Prostate gland (tissue), 2 donors: ENCODE data around the gene SELENOW. TPM values are rescaled to one million over a fixed set of nuclear protein-coding genes. Genes with fewer than 3 reads are reported as not detected.

Experiments used
- DNase-seq: peaks from one replicate; pipeline ENCODE4 v3.0.0-alpha.2; 2019; ENCODE audit warnings: low spot score
- H3K27ac ChIP-seq, 2 donors: fragments of 200-600 bp; sonication (generic); 2 replicates each; pipeline ENCODE4 v1.5.1; 2017 to 2019
- H3K27me3 ChIP-seq: fragments of 200-600 bp; sonication (generic); replicated peaks from 2 replicates; pipeline ENCODE4 v1.5.1; 2019; ENCODE audit not compliant: insufficient read depth
- H3K36me3 ChIP-seq, 2 donors: fragments of 200-600 bp; sonication (generic); 1 replicate in 1 of 2; 2 replicates in 1 of 2; pipeline versions ENCODE4 v1.5.1 to v1.8.1; 2017 to 2019
- H3K4me1 ChIP-seq: fragments of 200-600 bp; sonication (generic); replicated peaks from 2 replicates; pipeline ENCODE4 v1.5.1; 2019
- H3K4me3 ChIP-seq, 2 donors: fragments of 200-600 bp; sonication (generic); 2 replicates each; pipeline ENCODE4 v1.5.1; 2017 to 2019
- H3K9me3 ChIP-seq: fragments of 200-600 bp; sonication (generic); 2 replicates; pipeline ENCODE4 v1.5.1; 2017
- POLR2A ChIP-seq: fragments of 450-650 bp; IDR thresholded peaks from one replicate; pipeline ENCODE4 v1.6.1; 2016; ENCODE audit warnings: antibody characterized with exemption, mild to moderate bottlenecking
- POLR2AphosphoS5 ChIP-seq: sonication (generic); formaldehyde crosslinking; IDR thresholded peaks from one replicate; pipeline ENCODE4 v1.6.1; 2017; ENCODE audit warnings: antibody characterized with exemption
- WGBS: methylation state at CpG from one replicate; pipeline ENCODE4 v1.1.5; 2018; 5-methylcytosine and 5-hydroxymethylcytosine counted together
- intact Hi-C: fragments of 100-400 bp; cut with DNase I; formaldehyde crosslinking; loops from one replicate; pipeline ENCODE4 v1.14.2; 2022
- total RNA-seq, 2 donors: library from RNA; depleted of rRNA; stranded (reverse); fragments of >200 nt; gene quantifications; one replicate each; pipeline ENCODE4 v1.1.0, GENCODE V29; 2016
- TF ChIP-seq, protein P1 (sequence below), 4 experiments: fragments of 200-600 bp in 2 of 4; fragments of 450-650 bp in 2 of 4; sonication (generic) in 2 of 4; IDR thresholded peaks; 1 replicate in 3 of 4; 2 replicates in 1 of 4; pipeline ENCODE4 v1.5.1; 2016 to 2019; ENCODE audit warnings: antibody characterized with exemption in 4 of 4, mild to moderate bottlenecking in 2 of 4, moderate library complexity in 2 of 4

SELENOW gene
- 100 to 1,000 TPM; 301 to 565 TPM for total RNA-seq

DNA sequence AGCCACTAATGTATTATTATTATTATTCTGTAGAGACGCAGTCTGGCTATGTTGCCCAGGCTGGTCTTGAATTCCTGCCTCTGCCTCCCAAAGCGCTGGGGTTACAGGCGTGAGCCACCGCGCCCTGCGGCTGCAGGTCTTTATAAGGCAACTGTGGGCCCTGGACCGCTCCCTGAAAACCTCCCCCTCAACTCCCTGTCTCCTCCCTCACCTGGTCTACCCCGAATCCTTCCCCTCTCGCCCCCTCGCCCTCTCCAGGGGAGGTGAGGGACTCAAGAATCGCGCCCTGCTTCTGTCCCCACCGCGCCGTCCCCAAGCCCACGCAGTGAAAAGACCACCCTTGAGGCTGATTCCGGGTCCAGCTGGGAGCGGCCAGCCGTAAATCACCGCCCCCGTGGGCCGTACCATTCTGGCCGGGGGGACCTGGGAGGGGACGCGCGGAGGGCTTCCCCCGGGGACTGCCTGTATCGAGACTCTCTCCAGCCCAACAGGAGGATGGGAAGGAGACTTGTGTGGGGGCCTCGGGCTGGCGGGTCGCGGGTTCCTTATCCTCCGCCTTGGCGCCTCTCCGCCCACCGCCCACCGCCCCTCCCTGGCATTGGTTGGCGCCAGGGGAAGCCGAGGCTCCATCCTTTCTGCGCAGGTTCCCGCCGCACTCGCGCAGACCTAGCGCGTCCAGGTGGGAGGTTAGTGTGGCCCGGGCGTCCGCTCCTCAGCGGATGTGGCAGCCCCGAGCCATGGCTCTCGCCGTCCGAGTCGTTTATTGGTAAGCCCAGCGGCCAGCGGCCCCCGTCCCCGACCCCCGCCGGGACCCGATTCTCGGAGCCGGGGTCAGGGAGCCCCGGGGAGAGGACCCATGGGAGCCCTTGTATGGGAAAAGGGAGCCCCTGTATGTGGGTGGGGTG lies at the start of gene SELENOW:
Gene SELENOW, plus strand, starts transcription at position 655 of the 905 bp plus-strand sequence. Its CDS starts 83 bp downstream, at position 738.
- peak within 1 kb of the TSS; percentile 95 to 99 for H3K27ac ChIP-seq
- H3K4me3 ChIP-seq: peak within 1 kb of the TSS; percentile 89 to 94
- H3K4me1 ChIP-seq: peaks cover 9% of the 10 kb centered on the region
- peak; percentile 70 for DNase-seq
- TF ChIP-seq POLR2A: peak; percentile 95
- TF ChIP-seq POLR2AphosphoS5: peak; percentile 93
- TF ChIP-seq, protein P1, sequence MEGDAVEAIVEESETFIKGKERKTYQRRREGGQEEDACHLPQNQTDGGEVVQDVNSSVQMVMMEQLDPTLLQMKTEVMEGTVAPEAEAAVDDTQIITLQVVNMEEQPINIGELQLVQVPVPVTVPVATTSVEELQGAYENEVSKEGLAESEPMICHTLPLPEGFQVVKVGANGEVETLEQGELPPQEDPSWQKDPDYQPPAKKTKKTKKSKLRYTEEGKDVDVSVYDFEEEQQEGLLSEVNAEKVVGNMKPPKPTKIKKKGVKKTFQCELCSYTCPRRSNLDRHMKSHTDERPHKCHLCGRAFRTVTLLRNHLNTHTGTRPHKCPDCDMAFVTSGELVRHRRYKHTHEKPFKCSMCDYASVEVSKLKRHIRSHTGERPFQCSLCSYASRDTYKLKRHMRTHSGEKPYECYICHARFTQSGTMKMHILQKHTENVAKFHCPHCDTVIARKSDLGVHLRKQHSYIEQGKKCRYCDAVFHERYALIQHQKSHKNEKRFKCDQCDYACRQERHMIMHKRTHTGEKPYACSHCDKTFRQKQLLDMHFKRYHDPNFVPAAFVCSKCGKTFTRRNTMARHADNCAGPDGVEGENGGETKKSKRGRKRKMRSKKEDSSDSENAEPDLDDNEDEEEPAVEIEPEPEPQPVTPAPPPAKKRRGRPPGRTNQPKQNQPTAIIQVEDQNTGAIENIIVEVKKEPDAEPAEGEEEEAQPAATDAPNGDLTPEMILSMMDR (IDR thresholded peaks at IDR 0.05): peak in 1 of 4 experiments; percentile 10
- intact Hi-C loops: loop anchor here (5.0 kb wide), 1 partner anchor 61 kb away; no protein-coding TSS in a partner anchor
- 1% methylated on average over 54 of the region's 65 CpGs for WGBS
- H3K36me3 ChIP-seq: peaks cover 0 to 4% of the 10 kb centered on the region in 2 donors
- H3K27me3 ChIP-seq: no peaks in the 10 kb centered on the region
- H3K9me3 ChIP-seq: no peaks in the 10 kb centered on the region

DNA sequence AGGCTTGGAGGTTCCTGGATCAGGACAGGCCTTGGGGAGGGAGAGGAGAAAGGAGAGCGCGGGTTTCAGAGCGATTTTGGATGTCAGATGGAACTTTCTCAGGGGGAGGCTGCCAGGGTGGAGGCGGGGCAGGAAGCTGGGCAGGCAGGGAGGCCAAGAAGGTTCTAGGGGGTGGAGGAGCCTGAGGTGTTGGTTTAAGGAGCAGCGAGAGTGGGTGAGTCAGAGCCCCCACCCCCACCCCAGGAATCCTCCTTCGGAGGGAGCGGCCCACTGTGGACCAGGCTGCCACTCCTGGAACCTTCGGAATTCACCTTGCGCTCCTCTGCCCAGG lies 49.1 kb upstream of the SELENOW start:
- no peak overlapping the region for H3K4me3 ChIP-seq
- no peaks in the 10 kb centered on the region for H3K9me3 ChIP-seq
- 4% methylated on average over 9 of the region's 9 CpGs for WGBS
- intact Hi-C loops: loop anchor here (2.0 kb wide), 1 partner anchor 13 kb away; no protein-coding TSS in a partner anchor
- peak; percentile 75 for TF ChIP-seq POLR2AphosphoS5
- peak; percentile 52 for TF ChIP-seq POLR2A
- TF ChIP-seq, protein P1 (IDR thresholded peaks at IDR 0.05): no peak
- peak overlapping the region; percentile 79 for H3K27ac ChIP-seq
- peak; percentile 75 for DNase-seq
- H3K4me1 ChIP-seq: no peaks in the 10 kb centered on the region
- no peaks in the 10 kb centered on the region for H3K36me3 ChIP-seq
- H3K27me3 ChIP-seq: no peaks in the 10 kb centered on the region

DNA sequence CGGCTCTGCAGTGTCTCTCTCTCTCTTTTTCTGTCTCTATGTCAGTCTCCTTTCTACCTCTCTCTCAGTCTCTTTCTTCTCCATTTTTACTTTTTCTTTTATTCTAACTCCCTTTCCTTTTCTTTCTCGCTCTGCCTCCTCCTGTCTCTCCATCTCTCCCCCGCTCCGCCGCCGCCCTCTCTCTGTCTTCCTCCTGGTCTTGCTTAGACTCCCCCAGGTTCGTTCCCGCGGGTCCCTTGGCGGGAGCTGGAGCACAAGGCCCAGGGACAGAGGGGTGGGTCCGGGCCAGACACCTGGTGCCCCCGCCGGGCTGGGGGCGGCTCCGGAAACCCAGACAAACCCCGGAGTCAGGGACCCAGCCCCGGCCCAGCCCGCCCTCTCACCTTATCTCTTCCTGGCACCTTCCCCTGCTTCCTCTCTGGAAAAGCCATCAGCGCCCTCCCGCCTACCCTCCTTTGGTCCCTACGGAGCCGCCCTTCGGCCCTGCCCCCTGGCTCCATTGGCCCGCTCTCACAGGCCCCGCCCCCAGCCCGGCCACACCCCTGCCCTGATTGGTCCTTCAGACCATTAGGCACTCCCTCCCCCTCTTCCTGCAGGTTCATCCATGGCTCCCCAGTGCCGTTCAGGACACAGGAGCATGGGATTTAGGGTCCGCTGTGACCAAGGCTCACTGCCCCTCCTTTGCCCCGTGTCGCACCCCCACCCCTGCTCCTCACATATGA lies 48.5 kb upstream of the SELENOW start:
- DNase-seq: peak; percentile 36
- TF ChIP-seq, protein P1 (IDR thresholded peaks at IDR 0.05): no peak
- TF ChIP-seq POLR2A (no peak), POLR2AphosphoS5 (no peak)
- whole genome bisulfite sequencing: 31% methylated on average over 30 of the region's 30 CpGs
- Histone ChIP-seq H3K27me3 (no peaks in the 10 kb centered on the region), H3K27ac (peak overlapping the region; percentile 79), H3K36me3 (no peaks in the 10 kb centered on the region), H3K4me1 (no peaks in the 10 kb centered on the region), H3K9me3 (no peaks in the 10 kb centered on the region), H3K4me3 (no peak overlapping the region)
- intact Hi-C loops: loop anchor here (2.0 kb wide), 1 partner anchor 13 kb away; no protein-coding TSS in a partner anchor

DNA sequence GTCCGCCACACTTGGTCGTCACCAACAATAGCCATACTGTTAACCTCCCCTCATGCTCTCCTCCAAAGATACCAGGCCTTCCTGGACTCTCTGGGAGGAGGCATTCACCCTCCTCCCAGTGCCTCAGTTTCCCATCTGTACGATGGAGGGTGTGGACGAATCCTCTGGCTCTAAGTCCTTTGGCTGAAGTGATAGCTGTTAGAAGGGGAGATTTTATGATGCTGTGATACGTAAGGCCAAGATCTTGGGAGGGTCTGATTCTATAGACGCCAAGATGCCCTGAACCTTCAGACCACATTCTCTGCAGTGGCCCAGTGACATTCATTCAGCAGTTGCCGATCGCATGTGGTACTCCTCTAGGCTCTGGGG lies 48.0 kb upstream of the SELENOW start:
- TF ChIP-seq POLR2AphosphoS5 (no peak), POLR2A (no peak)
- TF ChIP-seq, protein P1 (IDR thresholded peaks at IDR 0.05): no peak
- Histone ChIP-seq H3K27ac (peak overlapping the region; percentile 79), H3K36me3 (no peaks in the 10 kb centered on the region), H3K27me3 (no peaks in the 10 kb centered on the region), H3K4me1 (no peaks in the 10 kb centered on the region), H3K9me3 (no peaks in the 10 kb centered on the region), H3K4me3 (no peak overlapping the region)
- DNase-seq: no peak
- 91% methylated on average over 8 of the region's 8 CpGs for WGBS
- intact Hi-C loops: no loop called here
